Fibroblast of lung (primary cell): ENCODE measurements around the gene CAPN2.

Experiments used
- EZH2 ChIP-seq: IDR thresholded peaks from 2 replicates; pipeline ENCODE4 v1.5.1; 2012; ENCODE audit warnings: low read length, control low read depth, mild to moderate bottlenecking; ENCODE audit errors: missing control alignments
- TF ChIP-seq, protein P1 (sequence below), 2 donors: IDR thresholded peaks in 1 of 2; conservative IDR thresholded peaks in 1 of 2; 1 replicate in 1 of 2; 2 replicates in 1 of 2; pipeline ENCODE4 v1.5.1; 2011 to 2012; ENCODE audit warnings: low read length in 2 of 2, control low read depth in 1 of 2, inconsistent platforms in 1 of 2, low read depth in 1 of 2, mild to moderate bottlenecking in 1 of 2

DNA sequence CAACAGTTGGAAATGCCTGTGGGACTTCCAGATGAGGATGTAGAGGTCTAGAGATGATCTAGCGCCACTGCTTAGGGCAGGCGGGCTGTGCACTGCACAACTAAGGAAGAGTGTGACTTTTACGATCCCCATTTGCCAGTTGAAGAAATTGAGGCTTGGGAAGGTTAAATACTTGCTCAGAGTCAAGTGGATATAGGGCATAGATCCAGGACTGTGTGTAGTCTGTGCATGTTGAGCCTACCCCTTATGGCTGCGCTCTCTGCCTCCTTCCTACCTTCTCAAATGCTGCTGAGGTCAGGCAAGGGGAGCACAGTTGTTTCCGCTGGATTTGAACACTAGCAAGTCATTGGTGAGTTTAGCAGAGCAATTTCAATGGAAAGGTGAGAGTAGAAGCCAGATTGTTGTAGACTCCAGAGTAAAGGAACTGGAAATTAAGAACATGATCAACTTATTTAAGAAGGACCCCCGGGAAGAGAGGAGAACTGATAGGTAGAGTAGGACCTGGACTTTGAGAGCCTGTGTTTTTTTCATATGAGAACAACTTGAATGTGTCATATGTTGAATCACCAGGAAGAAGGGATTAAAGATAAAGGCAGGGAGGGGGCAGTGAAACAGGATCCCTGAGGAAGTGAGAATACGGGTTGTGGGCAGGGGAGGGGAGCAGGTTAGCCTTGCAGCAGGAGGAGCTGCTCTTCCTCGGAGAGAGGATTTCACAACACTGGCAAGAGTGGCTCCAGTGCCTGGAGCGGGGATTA lies 2.7 kb downstream of the CAPN2 start:
- TF ChIP-seq, protein P1, sequence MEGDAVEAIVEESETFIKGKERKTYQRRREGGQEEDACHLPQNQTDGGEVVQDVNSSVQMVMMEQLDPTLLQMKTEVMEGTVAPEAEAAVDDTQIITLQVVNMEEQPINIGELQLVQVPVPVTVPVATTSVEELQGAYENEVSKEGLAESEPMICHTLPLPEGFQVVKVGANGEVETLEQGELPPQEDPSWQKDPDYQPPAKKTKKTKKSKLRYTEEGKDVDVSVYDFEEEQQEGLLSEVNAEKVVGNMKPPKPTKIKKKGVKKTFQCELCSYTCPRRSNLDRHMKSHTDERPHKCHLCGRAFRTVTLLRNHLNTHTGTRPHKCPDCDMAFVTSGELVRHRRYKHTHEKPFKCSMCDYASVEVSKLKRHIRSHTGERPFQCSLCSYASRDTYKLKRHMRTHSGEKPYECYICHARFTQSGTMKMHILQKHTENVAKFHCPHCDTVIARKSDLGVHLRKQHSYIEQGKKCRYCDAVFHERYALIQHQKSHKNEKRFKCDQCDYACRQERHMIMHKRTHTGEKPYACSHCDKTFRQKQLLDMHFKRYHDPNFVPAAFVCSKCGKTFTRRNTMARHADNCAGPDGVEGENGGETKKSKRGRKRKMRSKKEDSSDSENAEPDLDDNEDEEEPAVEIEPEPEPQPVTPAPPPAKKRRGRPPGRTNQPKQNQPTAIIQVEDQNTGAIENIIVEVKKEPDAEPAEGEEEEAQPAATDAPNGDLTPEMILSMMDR (conservative IDR thresholded peaks at IDR 0.05 in 1 of 2, IDR thresholded peaks at IDR 0.05 in 1 of 2; ENCODE audit: low read depth in 1 of 2, low read length in 2 of 2): no peak
- TF ChIP-seq EZH2: no peak
